ENCODE data around the gene PPP1R7. TPM values are rescaled to one million over a fixed set of nuclear protein-coding genes. Genes with fewer than 3 reads are reported as not detected.

Gene PPP1R7
- total and polyA plus RNA-seq, 9 donors, result 21.9 to 120 (median 46.9) TPM

DNA sequence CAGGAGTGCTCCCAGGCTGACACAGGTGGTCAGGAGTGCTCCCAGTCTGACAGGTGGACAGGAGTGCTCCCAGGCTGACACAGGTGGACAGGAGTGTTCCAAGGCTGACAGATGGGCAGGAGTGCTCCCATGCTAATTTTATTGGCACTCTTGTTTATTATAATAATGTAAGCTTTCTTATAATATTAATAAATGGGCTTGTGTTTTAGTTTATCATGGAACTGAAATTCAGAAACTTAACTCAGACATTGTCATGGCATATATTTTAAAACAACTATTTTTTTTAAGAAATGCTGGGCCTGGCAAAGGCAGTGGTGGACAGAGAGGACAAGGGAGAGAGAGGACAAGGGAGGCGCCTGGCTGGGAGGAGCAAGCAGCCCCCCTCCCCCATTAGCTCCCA, 56.9 kb downstream of the PPP1R7 start:
- Histone ChIP-seq H3K4me1 (ENCODE audit: insufficient read depth) (no peaks in the 10 kb centered on the region), H3K36me3 (no peaks in the 10 kb centered on the region), H3K27ac (no peak overlapping the region), H3K4me3 (no peak overlapping the region), H3K9me3 (no peaks in the 10 kb centered on the region), H3K27me3 (no peaks in the 10 kb centered on the region)
- TF ChIP-seq POLR2A (IDR thresholded peaks at IDR 0.05), result no peak
- TF ChIP-seq, protein P1, sequence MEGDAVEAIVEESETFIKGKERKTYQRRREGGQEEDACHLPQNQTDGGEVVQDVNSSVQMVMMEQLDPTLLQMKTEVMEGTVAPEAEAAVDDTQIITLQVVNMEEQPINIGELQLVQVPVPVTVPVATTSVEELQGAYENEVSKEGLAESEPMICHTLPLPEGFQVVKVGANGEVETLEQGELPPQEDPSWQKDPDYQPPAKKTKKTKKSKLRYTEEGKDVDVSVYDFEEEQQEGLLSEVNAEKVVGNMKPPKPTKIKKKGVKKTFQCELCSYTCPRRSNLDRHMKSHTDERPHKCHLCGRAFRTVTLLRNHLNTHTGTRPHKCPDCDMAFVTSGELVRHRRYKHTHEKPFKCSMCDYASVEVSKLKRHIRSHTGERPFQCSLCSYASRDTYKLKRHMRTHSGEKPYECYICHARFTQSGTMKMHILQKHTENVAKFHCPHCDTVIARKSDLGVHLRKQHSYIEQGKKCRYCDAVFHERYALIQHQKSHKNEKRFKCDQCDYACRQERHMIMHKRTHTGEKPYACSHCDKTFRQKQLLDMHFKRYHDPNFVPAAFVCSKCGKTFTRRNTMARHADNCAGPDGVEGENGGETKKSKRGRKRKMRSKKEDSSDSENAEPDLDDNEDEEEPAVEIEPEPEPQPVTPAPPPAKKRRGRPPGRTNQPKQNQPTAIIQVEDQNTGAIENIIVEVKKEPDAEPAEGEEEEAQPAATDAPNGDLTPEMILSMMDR (IDR thresholded peaks at IDR 0.05), result no peak
- DNase-seq, result no peak
- intact Hi-C loops (cut with DNase I), result no loop called here
- 80 to 92% (median 86%) methylated on average over 1 of the region's 1 CpG for WGBS, 3 donors

DNA sequence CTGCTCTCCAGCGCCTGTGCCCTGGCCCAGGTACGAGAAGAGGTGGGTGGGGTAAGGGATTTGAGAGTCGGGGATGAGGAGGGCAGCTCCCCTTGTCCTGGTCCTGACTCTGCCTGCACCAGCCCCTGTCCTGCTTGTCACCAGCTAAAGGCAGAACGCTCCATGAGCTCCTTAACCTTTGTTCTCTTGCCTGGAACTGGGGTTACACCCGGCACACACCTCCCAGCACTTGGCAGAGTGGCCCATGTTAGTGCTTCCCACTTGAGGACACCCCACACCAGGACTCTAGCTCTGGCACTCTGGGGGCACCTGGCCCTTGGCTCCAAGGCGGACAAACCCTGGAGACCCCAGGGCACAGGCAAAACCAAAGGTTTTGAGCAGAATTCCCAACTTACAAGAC, 57.4 kb downstream of the PPP1R7 start:
- Histone ChIP-seq H3K4me3 (no peak overlapping the region), H3K27ac (no peak overlapping the region), H3K36me3 (no peaks in the 10 kb centered on the region), H3K4me1 (ENCODE audit: insufficient read depth) (no peaks in the 10 kb centered on the region), H3K27me3 (no peaks in the 10 kb centered on the region), H3K9me3 (no peaks in the 10 kb centered on the region)
- WGBS, 3 donors, result 69 to 74% (median 73%) methylated on average over 6 of the region's 6 CpGs
- TF ChIP-seq, protein P1 (IDR thresholded peaks at IDR 0.05), result no peak
- TF ChIP-seq POLR2A (IDR thresholded peaks at IDR 0.05) (no peak), EP300 (IDR thresholded peaks at IDR 0.05) (no peak)
- intact Hi-C loops (cut with DNase I), result no loop called here
- DNase-seq, result no peak

DNA sequence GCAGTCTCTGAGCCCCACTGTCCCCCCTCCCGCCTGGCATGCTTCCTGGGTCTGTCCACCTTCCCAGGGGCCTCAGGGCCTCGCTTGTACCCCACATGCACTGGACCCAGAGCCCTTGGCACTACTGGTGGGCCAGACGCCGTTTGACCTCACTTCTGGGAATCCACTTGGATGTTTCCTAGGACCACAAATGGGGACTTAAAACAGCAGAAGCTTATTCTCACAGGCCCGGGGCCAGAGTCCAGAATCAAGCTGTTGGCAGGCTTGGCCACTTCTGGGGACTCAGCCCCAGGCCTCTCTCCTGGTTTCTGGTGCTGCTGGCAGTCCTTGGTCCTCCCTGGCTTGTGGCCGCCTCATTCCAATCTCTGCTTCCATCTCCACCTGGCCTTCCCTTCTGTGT, 57.8 kb downstream of the PPP1R7 start:
- Histone ChIP-seq H3K4me3 (no peak overlapping the region), H3K27ac (no peak overlapping the region), H3K27me3 (no peaks in the 10 kb centered on the region), H3K9me3 (no peaks in the 10 kb centered on the region), H3K4me1 (ENCODE audit: insufficient read depth) (no peaks in the 10 kb centered on the region), H3K36me3 (no peaks in the 10 kb centered on the region)
- intact Hi-C loops (cut with DNase I), result no loop called here
- WGBS, 3 donors, result 70 to 78% (median 71%) methylated on average over 6 of the region's 6 CpGs
- TF ChIP-seq EP300 (IDR thresholded peaks at IDR 0.05), result no peak
- TF ChIP-seq, protein P1 (IDR thresholded peaks at IDR 0.05), result no peak
- TF ChIP-seq POLR2A (IDR thresholded peaks at IDR 0.05), result no peak
- no peak for DNase-seq

DNA sequence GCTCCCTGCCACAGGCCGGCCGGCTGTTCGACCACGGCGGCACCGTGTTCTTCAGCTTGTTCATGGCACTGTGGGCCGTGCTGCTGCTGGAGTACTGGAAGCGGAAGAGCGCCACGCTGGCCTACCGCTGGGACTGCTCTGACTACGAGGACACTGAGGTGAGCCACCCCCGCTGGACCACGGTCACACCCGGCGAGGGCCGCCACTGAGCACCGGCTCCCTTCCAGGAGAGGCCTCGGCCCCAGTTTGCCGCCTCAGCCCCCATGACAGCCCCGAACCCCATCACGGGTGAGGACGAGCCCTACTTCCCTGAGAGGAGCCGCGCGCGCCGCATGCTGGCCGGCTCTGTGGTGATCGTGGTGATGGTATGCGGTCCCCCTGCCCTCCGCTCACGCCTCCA, 59.0 kb downstream of the PPP1R7 start:
- WGBS, 3 donors, result 81 to 89% (median 86%) methylated on average over 33 of the region's 33 CpGs
- H3K36me3 ChIP-seq, result no peaks in the 10 kb centered on the region
- TF ChIP-seq POLR2A (IDR thresholded peaks at IDR 0.05) (no peak), EP300 (IDR thresholded peaks at IDR 0.05) (no peak)
- TF ChIP-seq, protein P1 (IDR thresholded peaks at IDR 0.05), result no peak
- H3K4me3 ChIP-seq, result no peak overlapping the region
- H3K4me1 ChIP-seq (ENCODE audit: insufficient read depth), result no peaks in the 10 kb centered on the region
- intact Hi-C loops (cut with DNase I), result no loop called here
- H3K9me3 ChIP-seq, result no peaks in the 10 kb centered on the region
- DNase-seq, result no peak
- no peaks in the 10 kb centered on the region for H3K27me3 ChIP-seq
- no peak overlapping the region for H3K27ac ChIP-seq

DNA sequence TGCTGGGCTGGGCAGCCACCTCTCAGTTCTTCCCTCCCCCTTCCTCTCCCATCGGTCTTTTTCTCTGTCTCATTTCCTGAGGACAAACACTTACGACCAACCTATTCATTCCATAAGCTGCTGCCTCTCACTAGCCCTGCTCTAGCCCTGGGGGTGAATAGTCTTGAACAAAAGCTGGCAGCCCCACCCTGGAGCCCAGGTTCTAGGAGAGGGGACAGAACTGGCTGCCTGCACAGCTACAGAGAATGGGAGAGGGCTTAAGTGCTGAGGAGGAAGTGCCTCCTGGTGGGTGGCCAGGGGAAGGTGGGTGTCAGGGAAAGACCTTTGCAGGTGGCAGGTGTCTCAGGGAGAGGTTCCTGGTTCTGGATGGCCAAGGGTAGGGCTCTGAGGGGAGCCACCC, 61.0 kb downstream of the PPP1R7 start:
- H3K9me3 ChIP-seq, result no peaks in the 10 kb centered on the region
- H3K4me3 ChIP-seq, result no peak overlapping the region
- H3K36me3 ChIP-seq, result no peaks in the 10 kb centered on the region
- intact Hi-C loops (cut with DNase I), result no loop called here
- whole genome bisulfite sequencing, 3 donors, result 25 to 28% (median 27%) methylated on average over 2 of the region's 2 CpGs
- H3K27ac ChIP-seq, result no peak overlapping the region
- H3K27me3 ChIP-seq, result no peaks in the 10 kb centered on the region
- TF ChIP-seq, protein P1 (IDR thresholded peaks at IDR 0.05), result no peak
- TF ChIP-seq EP300 (IDR thresholded peaks at IDR 0.05) (no peak), POLR2A (IDR thresholded peaks at IDR 0.05) (no peak)
- DNase-seq, result no peak
- H3K4me1 ChIP-seq (ENCODE audit: insufficient read depth), result no peaks in the 10 kb centered on the region
